ENCODE measurements around the gene UBE2E2. TPM values are rescaled to one million over a fixed set of nuclear protein-coding genes. Genes with fewer than 3 reads are reported as not detected.

Gene UBE2E2
- total RNA-seq, 1 donor from 2014 or later: 33.9 TPM

- ATAC-seq: no peak
Measured at GRCh38 chr3:23633261-23633960, 430.3 kb downstream of the UBE2E2 start.

DNA sequence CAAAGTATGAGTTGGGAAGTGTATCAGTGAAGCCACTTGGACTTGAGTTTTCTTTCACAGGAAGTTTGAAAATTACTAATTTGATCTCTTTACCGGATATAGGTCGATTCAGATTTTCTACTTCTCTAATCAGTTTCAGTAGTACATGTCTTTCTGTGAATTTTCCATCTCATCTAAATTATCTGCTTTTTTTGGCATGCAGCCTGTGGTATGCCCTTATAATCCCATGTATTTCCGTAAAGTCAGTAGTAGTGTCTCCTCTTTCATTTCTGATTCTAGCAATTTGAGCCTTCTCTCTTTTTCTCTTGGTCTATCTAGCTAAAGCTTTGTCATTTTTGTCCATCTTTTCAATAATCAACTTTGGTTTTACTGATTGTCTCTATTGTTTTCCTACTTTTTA lies 434.2 kb downstream of the UBE2E2 start:
- no peak for ATAC-seq

- no peak for ATAC-seq
Measured at GRCh38 chr3:23640471-23641146, 437.5 kb downstream of the UBE2E2 start.

Measured in esophagus mucosa (tissue), 1 donor.